ENCODE measurements around the gene RRAS2.
"Not testable (repeated sequence)": the region's sequence is repeated elsewhere in the genome, so short reads cannot be mapped to it uniquely, and the experiment has no call there.

RRAS2 gene

DNA sequence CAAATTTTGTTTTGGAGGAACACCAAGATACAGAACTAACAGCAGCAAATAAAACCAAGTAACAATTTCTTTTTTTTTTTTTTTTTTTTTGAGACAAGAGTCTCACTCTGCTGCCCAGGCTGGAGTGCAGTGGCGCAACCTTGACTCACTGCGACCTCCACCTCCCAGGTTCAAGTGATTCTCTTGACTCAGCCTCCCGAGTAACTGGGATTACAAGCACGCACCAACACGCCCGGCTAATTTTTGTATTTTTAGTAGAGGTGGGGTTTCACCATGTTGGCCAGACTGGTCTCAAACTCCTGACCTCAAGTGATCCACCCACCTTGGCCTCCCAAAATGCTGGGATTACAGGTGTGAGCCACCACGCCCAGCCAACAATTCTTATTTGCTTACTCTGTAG, 4.4 kb downstream of the RRAS2 start:
- not testable (repeated sequence) for H2BK15ac ChIP-seq (ENCODE audit: low read length); H3K79me1 ChIP-seq (ENCODE audit: low read depth, low read length); H2AFZ ChIP-seq (ENCODE audit: low read length); H3K27ac ChIP-seq (replicated peaks; ENCODE audit: low read length); H3K18ac ChIP-seq (ENCODE audit: low read length); H3K4ac ChIP-seq (ENCODE audit: low read length); H3K36me3 ChIP-seq (replicated peaks in 1 of 2; ENCODE audit: control insufficient read depth in 2 of 2, insufficient read depth in 2 of 2, low read length in 2 of 2); H2AK5ac ChIP-seq (ENCODE audit: low read depth, low read length); H3K9ac ChIP-seq (ENCODE audit: low read depth, low read length, poor library complexity); H3K4me2 ChIP-seq (ENCODE audit: insufficient read depth, low read length, poor library complexity, severe bottlenecking); H2BK12ac ChIP-seq (ENCODE audit: low read length); H3K27me3 ChIP-seq (ENCODE audit: control insufficient read depth in 3 of 3, insufficient read depth in 3 of 3, low read depth in 1 of 3, low read length in 3 of 3); H3K23ac ChIP-seq (ENCODE audit: low read depth, low read length, poor library complexity); H3K14ac ChIP-seq (ENCODE audit: low read length); H4K91ac ChIP-seq (ENCODE audit: low read depth, low read length, poor library complexity); H2BK120ac ChIP-seq (ENCODE audit: low read depth, low read length); H3K4me1 ChIP-seq (ENCODE audit: control insufficient read depth in 2 of 2, insufficient read depth in 1 of 2, low read depth in 1 of 2, low read length in 2 of 2); H4K8ac ChIP-seq (ENCODE audit: low read depth, low read length); H2BK5ac ChIP-seq (ENCODE audit: low read length); H3K9me3 ChIP-seq (replicated peaks in 1 of 2; ENCODE audit: control insufficient read depth in 2 of 2, insufficient read depth in 1 of 2, low read depth in 1 of 2, low read length in 2 of 2); H3K4me3 ChIP-seq (ENCODE audit: low read length in 2 of 2); DNase-seq (ENCODE audit: low spot score)
- no CpG with 5 or more reads among the region's 7 CpGs for WGBS, 2 donors (ENCODE audit: extremely low coverage in 2 of 2, insufficient read length in 2 of 2, insufficient replicate concordance in 1 of 2)

DNA sequence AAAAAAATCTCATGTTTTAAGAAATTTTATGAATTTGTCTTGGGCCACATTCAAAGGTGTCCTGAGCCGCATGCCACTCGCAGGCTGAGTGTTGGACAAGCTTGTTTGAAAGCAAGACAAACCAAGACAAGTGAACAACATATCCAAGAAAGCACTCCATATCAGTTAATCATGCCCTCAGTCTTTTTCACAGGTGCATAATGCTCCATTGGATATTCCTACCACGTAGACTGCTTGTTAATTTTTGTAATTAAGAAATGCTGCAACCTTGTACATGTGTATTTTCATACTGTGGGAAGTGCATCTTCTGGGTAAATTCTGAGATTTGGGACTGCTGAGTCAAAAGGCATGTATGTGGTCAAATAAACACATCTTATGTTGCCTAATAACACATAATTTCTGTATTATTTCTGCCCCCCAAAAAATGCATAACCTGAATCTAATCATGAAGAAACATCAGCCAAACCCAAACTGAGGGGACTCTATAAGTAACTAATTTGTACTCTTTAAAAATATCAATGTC, 8.2 kb downstream of the RRAS2 start:
- H3K27ac ChIP-seq (replicated peaks; ENCODE audit: low read length) = no peak overlapping the region
- peaks cover 0 to 15% of the 10 kb centered on the region in 2 donors for H3K9me3 ChIP-seq (replicated peaks in 1 of 2; ENCODE audit: control insufficient read depth in 2 of 2, insufficient read depth in 1 of 2, low read depth in 1 of 2, low read length in 2 of 2)
- H3K27me3 ChIP-seq (ENCODE audit: control insufficient read depth in 3 of 3, insufficient read depth in 3 of 3, low read depth in 1 of 3, low read length in 3 of 3) = no peaks in the 10 kb centered on the region
- H4K8ac ChIP-seq (ENCODE audit: low read depth, low read length) = no peak overlapping the region
- H3K4me3 ChIP-seq (ENCODE audit: low read length in 2 of 2) = no peak overlapping the region
- no peak overlapping the region for H3K4me2 ChIP-seq (ENCODE audit: insufficient read depth, low read length, poor library complexity, severe bottlenecking)
- no peak overlapping the region for H2BK15ac ChIP-seq (ENCODE audit: low read length)
- no peak overlapping the region for H3K4ac ChIP-seq (ENCODE audit: low read length)
- H3K36me3 ChIP-seq (replicated peaks in 1 of 2; ENCODE audit: control insufficient read depth in 2 of 2, insufficient read depth in 2 of 2, low read length in 2 of 2) = no peaks in the 10 kb centered on the region
- no peak overlapping the region for H4K91ac ChIP-seq (ENCODE audit: low read depth, low read length, poor library complexity)
- H3K14ac ChIP-seq (ENCODE audit: low read length) = no peak overlapping the region
- H3K23ac ChIP-seq (ENCODE audit: low read depth, low read length, poor library complexity) = no peak overlapping the region
- H3K9ac ChIP-seq (ENCODE audit: low read depth, low read length, poor library complexity) = no peak overlapping the region
- no peak for DNase-seq (ENCODE audit: low spot score)
- H2AFZ ChIP-seq (ENCODE audit: low read length) = no peak overlapping the region
- peaks cover 2% of the 10 kb centered on the region for H3K79me1 ChIP-seq (ENCODE audit: low read depth, low read length)
- H2BK5ac ChIP-seq (ENCODE audit: low read length) = no peak overlapping the region
- H2BK12ac ChIP-seq (ENCODE audit: low read length) = no peak overlapping the region
- H3K18ac ChIP-seq (ENCODE audit: low read length) = no peak overlapping the region
- no CpG with 5 or more reads among the region's 3 CpGs for WGBS, 2 donors (ENCODE audit: extremely low coverage in 2 of 2, insufficient read length in 2 of 2, insufficient replicate concordance in 1 of 2)
- no peak overlapping the region for H2AK5ac ChIP-seq (ENCODE audit: low read depth, low read length)
- no peak overlapping the region for H2BK120ac ChIP-seq (ENCODE audit: low read depth, low read length)
- no peaks in the 10 kb centered on the region for H3K4me1 ChIP-seq (ENCODE audit: control insufficient read depth in 2 of 2, insufficient read depth in 1 of 2, low read depth in 1 of 2, low read length in 2 of 2)

DNA sequence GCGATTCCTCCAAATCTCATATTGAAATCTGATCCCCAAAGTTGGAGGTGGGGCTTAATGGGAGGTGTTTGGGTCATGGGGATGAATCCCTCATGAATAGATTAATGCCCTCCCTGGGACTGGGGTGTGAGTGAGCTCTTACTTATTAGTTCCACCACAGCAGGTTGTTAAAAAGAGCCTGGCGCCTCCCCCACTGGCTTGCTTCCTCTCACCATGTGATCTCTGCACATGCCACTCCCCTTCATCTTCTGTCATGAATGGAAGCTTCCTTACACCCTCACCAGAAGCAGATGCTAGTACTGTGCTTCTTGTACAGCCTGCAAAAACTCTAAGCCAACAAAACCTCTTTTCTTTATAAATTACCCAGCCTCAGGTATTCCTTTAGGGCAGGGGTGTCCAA, 8.8 kb downstream of the RRAS2 start:
- no peak overlapping the region for H2BK12ac ChIP-seq (ENCODE audit: low read length)
- no peak overlapping the region for H4K8ac ChIP-seq (ENCODE audit: low read depth, low read length)
- no peak overlapping the region for H4K91ac ChIP-seq (ENCODE audit: low read depth, low read length, poor library complexity)
- no peak overlapping the region for H2BK120ac ChIP-seq (ENCODE audit: low read depth, low read length)
- H3K9ac ChIP-seq (ENCODE audit: low read depth, low read length, poor library complexity) = no peak overlapping the region
- H3K4me3 ChIP-seq (ENCODE audit: low read length in 2 of 2) = no peak overlapping the region
- H3K23ac ChIP-seq (ENCODE audit: low read depth, low read length, poor library complexity) = no peak overlapping the region
- no peak overlapping the region for H3K27ac ChIP-seq (replicated peaks; ENCODE audit: low read length)
- no peak overlapping the region for H2AFZ ChIP-seq (ENCODE audit: low read length)
- H3K79me1 ChIP-seq (ENCODE audit: low read depth, low read length) = peaks cover 2% of the 10 kb centered on the region
- no peak overlapping the region for H3K4ac ChIP-seq (ENCODE audit: low read length)
- H3K18ac ChIP-seq (ENCODE audit: low read length) = no peak overlapping the region
- no CpG with 5 or more reads among the region's 2 CpGs for WGBS, 2 donors (ENCODE audit: extremely low coverage in 2 of 2, insufficient read length in 2 of 2, insufficient replicate concordance in 1 of 2)
- H3K14ac ChIP-seq (ENCODE audit: low read length) = no peak overlapping the region
- no peak for DNase-seq (ENCODE audit: low spot score)
- H2BK15ac ChIP-seq (ENCODE audit: low read length) = no peak overlapping the region
- no peak overlapping the region for H2AK5ac ChIP-seq (ENCODE audit: low read depth, low read length)
- H3K36me3 ChIP-seq (replicated peaks in 1 of 2; ENCODE audit: control insufficient read depth in 2 of 2, insufficient read depth in 2 of 2, low read length in 2 of 2) = no peaks in the 10 kb centered on the region
- H2BK5ac ChIP-seq (ENCODE audit: low read length) = no peak overlapping the region
- H3K4me1 ChIP-seq (ENCODE audit: control insufficient read depth in 2 of 2, insufficient read depth in 1 of 2, low read depth in 1 of 2, low read length in 2 of 2) = no peaks in the 10 kb centered on the region
- H3K9me3 ChIP-seq (replicated peaks in 1 of 2; ENCODE audit: control insufficient read depth in 2 of 2, insufficient read depth in 1 of 2, low read depth in 1 of 2, low read length in 2 of 2) = peaks cover 0 to 15% of the 10 kb centered on the region in 2 donors
- no peaks in the 10 kb centered on the region for H3K27me3 ChIP-seq (ENCODE audit: control insufficient read depth in 3 of 3, insufficient read depth in 3 of 3, low read depth in 1 of 3, low read length in 3 of 3)
- H3K4me2 ChIP-seq (ENCODE audit: insufficient read depth, low read length, poor library complexity, severe bottlenecking) = no peak overlapping the region

- H2BK12ac ChIP-seq (ENCODE audit: low read length) = no peak overlapping the region
- no CpG with 5 or more reads among the region's 1 CpG for WGBS, 2 donors (ENCODE audit: extremely low coverage in 2 of 2, insufficient read length in 2 of 2, insufficient replicate concordance in 1 of 2)
Measured at GRCh38 chr11:14347991-14348390, 11.0 kb downstream of the RRAS2 start.

More at GRCh38 chr11:14347991-14348390, 11.0 kb downstream of the RRAS2 start:
- Histone ChIP-seq H3K36me3 (replicated peaks in 1 of 2; ENCODE audit: control insufficient read depth in 2 of 2, insufficient read depth in 2 of 2, low read length in 2 of 2) (no peaks in the 10 kb centered on the region), H2BK15ac (ENCODE audit: low read length) (no peak overlapping the region), H3K23ac (ENCODE audit: low read depth, low read length, poor library complexity) (no peak overlapping the region), H3K4me2 (ENCODE audit: insufficient read depth, low read length, poor library complexity, severe bottlenecking) (no peak overlapping the region), H3K18ac (ENCODE audit: low read length) (no peak overlapping the region), H2AFZ (ENCODE audit: low read length) (no peak overlapping the region), H3K27me3 (ENCODE audit: control insufficient read depth in 3 of 3, insufficient read depth in 3 of 3, low read depth in 1 of 3, low read length in 3 of 3) (no peaks in the 10 kb centered on the region), H3K9ac (ENCODE audit: low read depth, low read length, poor library complexity) (no peak overlapping the region), H3K4ac (ENCODE audit: low read length) (no peak overlapping the region), H3K9me3 (replicated peaks in 1 of 2; ENCODE audit: control insufficient read depth in 2 of 2, insufficient read depth in 1 of 2, low read depth in 1 of 2, low read length in 2 of 2) (peaks cover 0 to 15% of the 10 kb centered on the region in 2 donors), H2BK5ac (ENCODE audit: low read length) (no peak overlapping the region), H4K91ac (ENCODE audit: low read depth, low read length, poor library complexity) (no peak overlapping the region), H4K8ac (ENCODE audit: low read depth, low read length) (no peak overlapping the region), H3K4me1 (ENCODE audit: control insufficient read depth in 2 of 2, insufficient read depth in 1 of 2, low read depth in 1 of 2, low read length in 2 of 2) (no peaks in the 10 kb centered on the region), H3K27ac (replicated peaks; ENCODE audit: low read length) (no peak overlapping the region), H2AK5ac (ENCODE audit: low read depth, low read length) (no peak overlapping the region), H3K14ac (ENCODE audit: low read length) (no peak overlapping the region), H2BK120ac (ENCODE audit: low read depth, low read length) (no peak overlapping the region), H3K79me1 (ENCODE audit: low read depth, low read length) (peaks cover 2% of the 10 kb centered on the region), H3K4me3 (ENCODE audit: low read length in 2 of 2) (no peak overlapping the region)
- no peak for DNase-seq (ENCODE audit: low spot score)

Measured in neuronal stem cell (in vitro differentiated cells).